HG03571 (cell line): ENCODE measurements around the gene GPBAR1.
A peak's percentile ranks its signal among the peaks of the same experiment; 100 is the strongest.
"Not testable (repeated sequence)": the region's sequence is repeated elsewhere in the genome, so short reads cannot be mapped to it uniquely, and the experiment has no call there.

Experiments used
- ATAC-seq: cut with Tn5 transposase; IDR thresholded peaks from one replicate; pipeline ENCODE4 v1.9.1; 2021; ENCODE audit not compliant: unreplicated experiment

The GPBAR1 gene

GRCh38 chr2:218266316-218266979 lies 5.6 kb downstream of the GPBAR1 start:
- ATAC-seq, result no peak

GRCh38 chr2:218267259-218267658 lies 6.4 kb downstream of the GPBAR1 start:
- no peak for ATAC-seq

GRCh38 chr2:218269900-218270720 lies 9.3 kb downstream of the GPBAR1 start, which contains the start of the genes AAMP and PNKD:
Gene AAMP (minus strand): TSS chr2:218270137. CDS start chr2:218270086, 51 bp downstream.
Gene PNKD (plus strand): TSS chr2:218270519. CDS start chr2:218270536, 17 bp downstream.
- peak; percentile 82 for ATAC-seq

GRCh38 chr2:218270721-218271486 lies 10.1 kb downstream of the GPBAR1 start:
- no peak for ATAC-seq

- ATAC-seq, result no peak
These were observed 10.6 kb downstream of the GPBAR1 start for GRCh38 chr2:218271487-218271797.

GRCh38 chr2:218271865-218272530 lies 11.2 kb downstream of the GPBAR1 start:
- no peak for ATAC-seq

GRCh38 chr2:218272531-218273212 lies 11.9 kb downstream of the GPBAR1 start:
- no peak for ATAC-seq

GRCh38 chr2:218273214-218273907 lies 12.5 kb downstream of the GPBAR1 start:
- ATAC-seq, result not testable (repeated sequence)

- ATAC-seq, result no peak
These were observed 13.1 kb downstream of the GPBAR1 start for GRCh38 chr2:218273908-218274249.

GRCh38 chr2:218274586-218274985 lies 13.8 kb downstream of the GPBAR1 start:
- ATAC-seq, result no peak

GRCh38 chr2:218275371-218276072 lies 14.7 kb downstream of the GPBAR1 start:
- no peak for ATAC-seq

- no peak for ATAC-seq
These were observed 16.4 kb downstream of the GPBAR1 start for GRCh38 chr2:218276986-218277755.

- ATAC-seq, result no peak
These were observed 17.1 kb downstream of the GPBAR1 start for GRCh38 chr2:218277921-218278320.

GRCh38 chr2:218278531-218279360 lies 17.9 kb downstream of the GPBAR1 start:
- ATAC-seq, result no peak

- ATAC-seq, result no peak
These were observed 19.6 kb downstream of the GPBAR1 start for GRCh38 chr2:218280260-218280870.

- ATAC-seq, result no peak
These were observed 20.6 kb downstream of the GPBAR1 start for GRCh38 chr2:218281449-218281848.
